K562 (cell line): ENCODE results near the gene SYNGR1. TPM values are rescaled to one million over a fixed set of nuclear protein-coding genes. Genes with fewer than 3 reads are reported as not detected.

Experiments
- CGGBP1 ChIP-seq: fragments of 250-450 bp; sonication (Bioruptor Pico); IDR thresholded peaks from 2 replicates; pipeline ENCODE4 v1.9.0; 2021; ENCODE audit warnings: mild to moderate bottlenecking
- EWSR1 ChIP-seq: fragments of 450-650 bp; IDR thresholded peaks from 2 replicates; pipeline ENCODE4 v1.6.1; 2018; ENCODE audit warnings: borderline replicate concordance, mild to moderate bottlenecking, low read depth, moderate library complexity; ENCODE audit not compliant: partially characterized antibody
- FOXA3 ChIP-seq, 2 experiments: fragments of 450-650 bp in 1 of 2; sonication (generic) in 1 of 2; formaldehyde crosslinking; IDR thresholded peaks in 1 of 2; conservative IDR thresholded peaks in 1 of 2; 2 replicates each; pipeline versions ENCODE4 v1.4.0 to v1.8.0; 2020 to 2022; ENCODE audit warnings: mild to moderate bottlenecking in 2 of 2, missing genetic modification reagents in 1 of 2
- GATAD2A ChIP-seq: fragments of 450-650 bp; IDR thresholded peaks from 2 replicates; pipeline ENCODE4 v1.6.1; 2017
- HMG20A ChIP-seq: fragments of 450-650 bp; formaldehyde crosslinking; conservative IDR thresholded peaks from 2 replicates; pipeline ENCODE4 v1.4.0; 2020; ENCODE audit warnings: mild to moderate bottlenecking, mixed read lengths
- ILK ChIP-seq: fragments of 450-650 bp; IDR thresholded peaks from 2 replicates; pipeline ENCODE4 v1.6.1; 2016; ENCODE audit warnings: missing genetic modification characterization, low read depth, mild to moderate bottlenecking, missing compliant biosample characterization, moderate library complexity, borderline replicate concordance
- NFIC ChIP-seq: fragments of 450-650 bp; IDR thresholded peaks from 2 replicates; pipeline ENCODE4 v1.6.1; 2017; ENCODE audit warnings: mild to moderate bottlenecking, inconsistent platforms
- NFYB ChIP-seq: IDR thresholded peaks from 2 replicates; pipeline ENCODE4 v1.6.1; 2011; ENCODE audit warnings: mild to moderate bottlenecking, moderate library complexity; ENCODE audit not compliant: insufficient read length; ENCODE audit errors: extremely low read depth
- POU5F1 ChIP-seq: fragments of 150-350 bp; IDR thresholded peaks from 2 replicates; pipeline ENCODE4 v1.6.1; 2014; ENCODE audit warnings: borderline replicate concordance, low read length, low read depth, mild to moderate bottlenecking; ENCODE audit not compliant: partially characterized antibody
- PRPF4 ChIP-seq: fragments of 200-400 bp; formaldehyde crosslinking; IDR thresholded peaks from one replicate; pipeline ENCODE4 v1.6.1; 2017; ENCODE audit warnings: low read length, low read depth, mild to moderate bottlenecking; ENCODE audit not compliant: insufficient read depth, poor library complexity, severe bottlenecking
- SIN3A ChIP-seq, 2 experiments: fragments of 150-350 bp in 1 of 2; IDR thresholded peaks; 2 replicates each; pipeline ENCODE4 v1.6.1; 2011 to 2016; ENCODE audit warnings: borderline replicate concordance in 2 of 2, low read depth in 2 of 2, low read length in 2 of 2, mild to moderate bottlenecking in 2 of 2, moderate library complexity in 2 of 2; ENCODE audit not compliant: control insufficient read depth in 1 of 2
- SMAD4 ChIP-seq: fragments of 250-450 bp; sonication (Bioruptor Pico); conservative IDR thresholded peaks from 2 replicates; pipeline ENCODE4 v1.8.0; 2021; ENCODE audit warnings: inconsistent platforms, mild to moderate bottlenecking, moderate library complexity
- SRSF3 ChIP-seq: fragments of 200-400 bp; formaldehyde crosslinking; IDR thresholded peaks from 2 replicates; pipeline ENCODE4 v1.6.1; 2016; ENCODE audit warnings: mild to moderate bottlenecking, low read length, moderate library complexity; ENCODE audit not compliant: insufficient read depth
- STAT5A ChIP-seq: IDR thresholded peaks from 2 replicates; pipeline ENCODE4 v1.6.1; 2012; ENCODE audit warnings: low read length, inconsistent platforms, borderline replicate concordance
- THRB ChIP-seq: fragments of 450-650 bp; formaldehyde crosslinking; conservative IDR thresholded peaks from 2 replicates; pipeline ENCODE4 v1.4.0; 2022; ENCODE audit warnings: mild to moderate bottlenecking, missing genetic modification characterization
- ZNF175 ChIP-seq: fragments of 200-800 bp; sonication (Bioruptor generic); IDR thresholded peaks from 2 replicates; pipeline ENCODE4 v1.6.1; 2016; ENCODE audit warnings: low read depth, mild to moderate bottlenecking, missing genetic modification characterization, missing compliant biosample characterization
- polyA plus RNA-seq, 8 experiments: library from polyadenylated mRNA; depleted of rRNA in 4 of 8; stranded (reverse) in 5 of 8; unstranded in 3 of 8; fragments of >200 nt; fragmentation: Nextera tagmentation in 2 of 8; fragmentation: Illumina TruSeq in 1 of 8; extraction: Ambion mirVana in 2 of 8; extraction: Trizol in 1 of 8; gene quantifications; 2 replicates each; pipeline versions ENCODE4 v1.2.1 to v1.2.3, GENCODE V29; 2011 to 2014; ENCODE audit warnings: inconsistent platforms in 1 of 8, missing spikeins in 1 of 8
- total RNA-seq, 7 experiments: library from RNA; depleted of rRNA in 6 of 7; stranded (reverse); fragments of >200 nt in 6 of 7; fragmentation: Illumina TruSeq in 2 of 7; extraction: Trizol in 2 of 7; gene quantifications; 2 replicates each; pipeline versions ENCODE4 v1.2.1 to v1.2.3, GENCODE V29; 2011 to 2021; ENCODE audit warnings: low replicate concordance in 1 of 7
- TF ChIP-seq, protein P1 (sequence below): fragments of 250-450 bp; sonication (Bioruptor Pico); IDR thresholded peaks from 2 replicates; pipeline ENCODE4 v1.5.0; 2021
- TF ChIP-seq, protein P2 (sequence below), 2 experiments: fragments of 450-650 bp; conservative IDR thresholded peaks; 2 replicates each; pipeline ENCODE4 v1.6.1; 2017; ENCODE audit warnings: mild to moderate bottlenecking in 2 of 2, moderate library complexity in 2 of 2
- TF ChIP-seq, protein P3 (sequence below), 3 experiments: IDR thresholded peaks in 2 of 3; conservative IDR thresholded peaks in 1 of 3; 2 replicates each; pipeline ENCODE4 v1.5.1; 2011 to 2012; ENCODE audit warnings: low read length in 3 of 3, mild to moderate bottlenecking in 3 of 3, control low read depth in 2 of 3, improper control_type of control experiment in 1 of 3, inconsistent platforms in 1 of 3, low read depth in 1 of 3, mixed read lengths in 1 of 3, moderate library complexity in 1 of 3; ENCODE audit not compliant: insufficient read depth in 2 of 3

SYNGR1 gene
- total and polyA plus RNA-seq, 9 of the 15 experiments (the other 6 are each of a cell fraction or from before 2014, with no cell fraction given), result 1.8 to 15.9 (median 5.5) TPM

DNA sequence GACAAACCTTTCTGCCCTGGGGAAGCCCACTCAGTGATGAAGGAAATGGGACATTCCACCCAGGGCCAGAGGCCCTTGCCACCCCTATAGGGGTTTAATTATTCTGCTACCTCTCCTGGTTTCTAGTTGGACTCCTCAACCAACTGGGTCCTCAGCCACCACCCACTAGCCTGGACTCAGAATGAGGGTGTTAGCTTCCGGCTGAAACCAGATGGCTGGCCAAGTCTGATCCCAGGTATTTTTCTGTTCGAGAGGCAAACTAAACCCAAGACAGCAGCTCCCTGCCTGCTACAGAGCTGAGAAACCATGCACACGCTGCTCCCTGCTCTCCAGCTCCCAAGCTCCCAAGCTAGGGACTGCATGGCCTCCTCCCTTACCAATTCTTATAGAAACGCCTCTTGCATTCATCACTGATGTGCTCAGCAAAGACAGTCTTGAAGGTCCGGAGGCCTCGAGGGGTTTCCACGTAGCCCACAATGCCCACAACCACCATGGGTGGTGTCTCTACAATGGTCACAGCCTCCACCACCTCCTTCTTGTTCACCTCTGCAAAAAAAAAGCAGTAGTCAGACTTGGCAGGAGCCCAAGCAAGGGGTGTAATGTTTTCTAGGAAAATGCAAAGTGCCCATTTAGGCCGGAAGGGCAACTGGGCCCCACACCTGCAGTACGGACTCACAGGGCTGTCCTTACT is 32.6 kb upstream of the SYNGR1 start (continued):
- TF ChIP-seq CGGBP1 (CRISPR knock-in tag) (no peak), STAT5A (no peak), EWSR1 (no peak), PRPF4 (peak; percentile 18), NFYB (no peak), SMAD4 (CRISPR knock-in tag) (no peak), POU5F1 (no peak), ILK (tag) (no peak), SRSF3 (no peak), SIN3A (IDR thresholded peaks at IDR 0.05; ENCODE audit: borderline replicate concordance in 2 of 2, control insufficient read depth in 1 of 2, low read depth in 2 of 2, low read length in 2 of 2) (peak in 1 of 2 experiments; percentile 40; a peak in 1 of 4 replicates), THRB (CRISPR knock-in tag) (no peak), HMG20A (CRISPR knock-in tag) (no peak), GATAD2A (no peak), ZNF175 (CRISPR knock-in tag) (no peak), NFIC (peak; percentile 48; the same call in 1 of the 2 replicates), FOXA3 (CRISPR knock-in tag; conservative IDR thresholded peaks at IDR 0.05 in 1 of 2, IDR thresholded peaks at IDR 0.05 in 1 of 2) (no peak)
- TF ChIP-seq, protein P1, sequence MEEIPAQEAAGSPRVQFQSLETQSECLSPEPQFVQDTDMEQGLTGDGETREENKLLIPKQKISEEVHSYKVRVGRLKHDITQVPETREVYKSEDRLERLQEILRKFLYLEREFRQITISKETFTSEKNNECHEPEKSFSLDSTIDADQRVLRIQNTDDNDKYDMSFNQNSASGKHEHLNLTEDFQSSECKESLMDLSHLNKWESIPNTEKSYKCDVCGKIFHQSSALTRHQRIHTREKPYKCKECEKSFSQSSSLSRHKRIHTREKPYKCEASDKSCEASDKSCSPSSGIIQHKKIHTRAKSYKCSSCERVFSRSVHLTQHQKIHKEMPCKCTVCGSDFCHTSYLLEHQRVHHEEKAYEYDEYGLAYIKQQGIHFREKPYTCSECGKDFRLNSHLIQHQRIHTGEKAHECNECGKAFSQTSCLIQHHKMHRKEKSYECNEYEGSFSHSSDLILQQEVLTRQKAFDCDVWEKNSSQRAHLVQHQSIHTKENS, result no peak
- TF ChIP-seq, protein P2, sequence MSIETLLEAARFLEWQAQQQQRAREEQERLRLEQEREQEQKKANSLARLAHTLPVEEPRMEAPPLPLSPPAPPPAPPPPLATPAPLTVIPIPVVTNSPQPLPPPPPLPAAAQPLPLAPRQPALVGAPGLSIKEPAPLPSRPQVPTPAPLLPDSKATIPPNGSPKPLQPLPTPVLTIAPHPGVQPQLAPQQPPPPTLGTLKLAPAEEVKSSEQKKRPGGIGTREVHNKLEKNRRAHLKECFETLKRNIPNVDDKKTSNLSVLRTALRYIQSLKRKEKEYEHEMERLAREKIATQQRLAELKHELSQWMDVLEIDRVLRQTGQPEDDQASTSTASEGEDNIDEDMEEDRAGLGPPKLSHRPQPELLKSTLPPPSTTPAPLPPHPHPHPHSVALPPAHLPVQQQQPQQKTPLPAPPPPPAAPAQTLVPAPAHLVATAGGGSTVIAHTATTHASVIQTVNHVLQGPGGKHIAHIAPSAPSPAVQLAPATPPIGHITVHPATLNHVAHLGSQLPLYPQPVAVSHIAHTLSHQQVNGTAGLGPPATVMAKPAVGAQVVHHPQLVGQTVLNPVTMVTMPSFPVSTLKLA (conservative IDR thresholded peaks at IDR 0.05), result no peak
- TF ChIP-seq, protein P3, sequence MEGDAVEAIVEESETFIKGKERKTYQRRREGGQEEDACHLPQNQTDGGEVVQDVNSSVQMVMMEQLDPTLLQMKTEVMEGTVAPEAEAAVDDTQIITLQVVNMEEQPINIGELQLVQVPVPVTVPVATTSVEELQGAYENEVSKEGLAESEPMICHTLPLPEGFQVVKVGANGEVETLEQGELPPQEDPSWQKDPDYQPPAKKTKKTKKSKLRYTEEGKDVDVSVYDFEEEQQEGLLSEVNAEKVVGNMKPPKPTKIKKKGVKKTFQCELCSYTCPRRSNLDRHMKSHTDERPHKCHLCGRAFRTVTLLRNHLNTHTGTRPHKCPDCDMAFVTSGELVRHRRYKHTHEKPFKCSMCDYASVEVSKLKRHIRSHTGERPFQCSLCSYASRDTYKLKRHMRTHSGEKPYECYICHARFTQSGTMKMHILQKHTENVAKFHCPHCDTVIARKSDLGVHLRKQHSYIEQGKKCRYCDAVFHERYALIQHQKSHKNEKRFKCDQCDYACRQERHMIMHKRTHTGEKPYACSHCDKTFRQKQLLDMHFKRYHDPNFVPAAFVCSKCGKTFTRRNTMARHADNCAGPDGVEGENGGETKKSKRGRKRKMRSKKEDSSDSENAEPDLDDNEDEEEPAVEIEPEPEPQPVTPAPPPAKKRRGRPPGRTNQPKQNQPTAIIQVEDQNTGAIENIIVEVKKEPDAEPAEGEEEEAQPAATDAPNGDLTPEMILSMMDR (IDR thresholded peaks at IDR 0.05 in 2 of 3, conservative IDR thresholded peaks at IDR 0.05 in 1 of 3; ENCODE audit: insufficient read depth in 2 of 3, low read depth in 1 of 3, low read length in 3 of 3), result no peak
